Measurements from ENCODE around the gene SPON2.

DNA sequence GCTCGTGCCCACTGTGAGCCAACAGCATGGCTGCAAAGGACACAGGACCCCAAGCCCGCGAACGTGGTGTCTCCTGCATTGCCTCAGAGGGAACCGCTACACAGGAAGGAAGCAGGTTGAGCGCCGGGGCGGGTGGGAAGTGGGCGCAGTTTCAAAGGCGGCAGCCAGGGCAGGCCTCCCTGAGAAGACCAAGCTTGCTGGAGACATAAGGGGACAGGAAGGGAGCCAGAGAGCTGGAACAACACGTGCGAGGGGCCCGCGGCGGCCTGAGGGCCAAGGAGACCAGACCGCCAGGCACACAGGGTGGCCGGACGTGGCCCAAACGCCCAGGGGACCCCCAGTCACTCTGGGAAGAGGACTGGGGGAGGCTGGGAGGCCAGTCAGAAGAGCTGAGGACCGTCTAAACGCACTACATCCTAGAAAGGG, 44.5 kb upstream of the SPON2 start:
- TF ChIP-seq FOSB (CRISPR knock-in tag; IDR thresholded peaks at IDR 0.05) (no peak), CHD4 (IDR thresholded peaks at IDR 0.05; ENCODE audit: borderline replicate concordance) (no peak), PHF8 (IDR thresholded peaks at IDR 0.05; ENCODE audit: borderline replicate concordance, low read depth) (no peak), POLR2A (IDR thresholded peaks at IDR 0.05; ENCODE audit: low read length) (no peak)
- TF ChIP-seq, protein P1, sequence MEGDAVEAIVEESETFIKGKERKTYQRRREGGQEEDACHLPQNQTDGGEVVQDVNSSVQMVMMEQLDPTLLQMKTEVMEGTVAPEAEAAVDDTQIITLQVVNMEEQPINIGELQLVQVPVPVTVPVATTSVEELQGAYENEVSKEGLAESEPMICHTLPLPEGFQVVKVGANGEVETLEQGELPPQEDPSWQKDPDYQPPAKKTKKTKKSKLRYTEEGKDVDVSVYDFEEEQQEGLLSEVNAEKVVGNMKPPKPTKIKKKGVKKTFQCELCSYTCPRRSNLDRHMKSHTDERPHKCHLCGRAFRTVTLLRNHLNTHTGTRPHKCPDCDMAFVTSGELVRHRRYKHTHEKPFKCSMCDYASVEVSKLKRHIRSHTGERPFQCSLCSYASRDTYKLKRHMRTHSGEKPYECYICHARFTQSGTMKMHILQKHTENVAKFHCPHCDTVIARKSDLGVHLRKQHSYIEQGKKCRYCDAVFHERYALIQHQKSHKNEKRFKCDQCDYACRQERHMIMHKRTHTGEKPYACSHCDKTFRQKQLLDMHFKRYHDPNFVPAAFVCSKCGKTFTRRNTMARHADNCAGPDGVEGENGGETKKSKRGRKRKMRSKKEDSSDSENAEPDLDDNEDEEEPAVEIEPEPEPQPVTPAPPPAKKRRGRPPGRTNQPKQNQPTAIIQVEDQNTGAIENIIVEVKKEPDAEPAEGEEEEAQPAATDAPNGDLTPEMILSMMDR (IDR thresholded peaks at IDR 0.05) = no peak

Measured in A549 (cell line).